GM18502 (cell line): ENCODE data around the gene MMP23B.
A peak's percentile ranks its signal among the peaks of the same experiment; 100 is the strongest.

Source experiments
- ATAC-seq: cut with Tn5 transposase; IDR thresholded peaks from one replicate; pipeline ENCODE4 v1.9.1; 2021; ENCODE audit warnings: mild to moderate bottlenecking; ENCODE audit not compliant: unreplicated experiment, poor library complexity

MMP23B gene

DNA sequence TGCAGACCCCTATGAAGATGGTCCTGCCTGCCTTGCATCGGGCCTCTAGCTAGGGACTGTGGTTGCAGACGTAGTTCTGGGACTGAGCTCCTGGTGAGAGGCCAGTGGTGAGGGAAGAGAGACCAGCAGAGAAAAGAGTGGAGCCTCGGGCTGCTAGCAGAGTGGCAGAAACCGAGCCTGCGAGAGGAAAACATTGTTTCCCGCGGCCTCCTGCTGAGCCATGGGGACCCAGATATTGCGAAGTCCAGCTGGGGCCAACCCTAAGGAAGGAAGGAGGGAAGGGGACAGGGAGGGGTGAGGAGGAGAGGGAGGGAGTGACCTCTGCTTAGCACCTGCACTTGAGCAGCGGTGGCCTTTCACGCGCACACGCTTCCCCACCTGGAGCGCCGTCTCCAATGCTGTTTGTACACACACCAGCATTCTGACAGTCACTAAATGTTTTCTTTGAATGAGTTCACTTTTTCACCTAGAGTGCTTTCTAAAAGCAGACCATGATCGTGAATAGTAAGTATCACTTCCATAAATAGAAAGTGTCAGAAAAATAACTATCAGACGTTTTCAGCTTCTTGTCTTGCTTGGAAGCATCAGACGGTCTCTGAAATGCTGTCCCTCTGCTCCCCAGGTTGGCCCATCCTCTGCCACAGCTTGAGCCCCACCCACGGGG lies 29.5 kb upstream of the MMP23B start:
- no peak for ATAC-seq

DNA sequence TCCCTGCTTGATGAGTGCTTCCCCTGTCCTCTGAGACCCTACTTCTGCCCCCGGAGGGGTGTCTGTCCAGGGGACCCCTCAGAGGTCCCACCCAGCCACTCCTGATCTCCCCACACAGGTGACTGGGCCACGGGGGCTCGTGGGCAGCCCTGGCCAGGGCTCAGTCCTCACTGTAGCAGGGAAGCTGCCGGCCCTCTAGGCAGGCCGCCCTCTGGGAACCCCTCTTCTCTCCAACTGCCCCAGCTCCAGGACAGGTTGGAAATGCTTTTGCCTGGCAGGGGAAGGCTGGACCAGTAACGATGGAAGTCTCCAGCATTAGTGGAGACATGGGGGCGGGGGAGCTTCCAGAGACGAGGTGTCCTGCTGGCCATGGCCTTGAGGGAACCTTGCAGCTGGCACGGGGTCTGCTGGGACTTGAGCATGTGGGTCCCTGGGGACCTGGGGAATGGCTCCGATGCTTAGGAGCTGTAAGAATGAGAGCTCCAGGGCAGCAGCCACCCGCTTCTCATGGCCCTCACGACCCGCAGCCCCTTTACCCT lies 28.9 kb upstream of the MMP23B start:
- no peak for ATAC-seq

DNA sequence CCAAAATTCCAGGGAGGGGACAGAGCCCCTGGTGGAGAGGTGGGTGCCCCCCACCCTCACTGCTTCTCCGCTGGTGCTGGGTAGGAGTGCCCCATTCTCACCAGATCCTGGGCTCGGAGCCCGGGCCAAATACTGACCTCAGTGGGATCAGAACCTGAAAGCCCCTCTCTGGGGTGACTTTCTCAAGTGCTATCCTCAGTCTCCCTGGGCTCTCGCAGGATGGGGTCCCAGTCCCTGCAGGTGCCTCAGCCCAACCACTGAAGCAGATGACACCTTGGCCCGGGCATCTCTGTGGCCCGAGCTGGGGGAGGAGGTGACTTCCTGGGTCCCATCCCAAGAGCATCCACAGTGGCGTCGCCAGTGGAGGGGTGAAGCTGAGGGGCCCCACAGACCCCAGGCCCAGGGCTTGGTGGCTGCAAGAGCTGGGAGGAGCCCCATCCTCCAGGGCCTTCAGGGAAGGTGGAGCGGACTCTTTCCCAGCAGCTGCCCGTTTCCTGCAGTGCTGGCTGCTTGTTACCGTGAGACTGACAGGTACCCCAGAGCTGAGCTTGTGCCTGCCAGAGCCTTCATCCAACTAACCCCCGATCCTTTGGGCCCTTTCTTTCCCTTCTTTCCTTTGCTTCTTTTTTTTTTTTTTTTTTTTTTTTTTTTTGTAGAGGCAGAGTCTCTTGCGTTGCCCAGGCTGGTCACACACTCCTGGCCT lies 28.2 kb upstream of the MMP23B start:
- ATAC-seq = no peak

DNA sequence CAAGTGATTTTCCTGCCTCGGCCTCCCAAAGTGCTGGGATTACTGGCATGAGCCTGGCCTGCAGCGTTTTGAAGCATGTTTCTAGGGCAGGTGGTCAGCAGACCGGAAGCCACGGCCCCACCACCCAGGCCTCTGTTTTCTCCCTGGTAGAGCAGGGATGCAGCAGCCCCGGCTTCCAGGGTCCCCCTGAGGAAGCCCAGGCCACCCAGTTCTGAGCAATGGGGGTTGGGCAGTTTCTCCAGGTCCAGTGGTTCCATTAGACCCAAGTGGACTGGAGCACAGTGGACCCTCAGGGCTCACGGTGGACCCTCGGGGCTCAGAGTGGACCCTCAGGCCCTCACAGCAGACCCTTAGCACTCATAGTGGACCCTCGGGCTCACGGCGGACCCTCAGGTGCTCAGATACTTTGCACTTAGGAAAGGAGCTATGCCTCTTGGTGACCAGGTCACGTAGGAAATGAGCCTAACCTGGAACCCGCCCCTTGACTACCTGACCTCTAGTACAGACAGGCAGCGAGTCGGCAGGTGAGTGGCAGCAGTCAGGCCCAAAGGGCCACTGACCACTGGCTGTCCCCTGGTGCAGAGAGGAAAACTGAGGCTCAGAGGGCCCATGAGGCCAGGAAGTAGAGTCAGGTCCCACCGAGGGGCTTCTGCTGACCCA lies 27.5 kb upstream of the MMP23B start:
- ATAC-seq = no peak

DNA sequence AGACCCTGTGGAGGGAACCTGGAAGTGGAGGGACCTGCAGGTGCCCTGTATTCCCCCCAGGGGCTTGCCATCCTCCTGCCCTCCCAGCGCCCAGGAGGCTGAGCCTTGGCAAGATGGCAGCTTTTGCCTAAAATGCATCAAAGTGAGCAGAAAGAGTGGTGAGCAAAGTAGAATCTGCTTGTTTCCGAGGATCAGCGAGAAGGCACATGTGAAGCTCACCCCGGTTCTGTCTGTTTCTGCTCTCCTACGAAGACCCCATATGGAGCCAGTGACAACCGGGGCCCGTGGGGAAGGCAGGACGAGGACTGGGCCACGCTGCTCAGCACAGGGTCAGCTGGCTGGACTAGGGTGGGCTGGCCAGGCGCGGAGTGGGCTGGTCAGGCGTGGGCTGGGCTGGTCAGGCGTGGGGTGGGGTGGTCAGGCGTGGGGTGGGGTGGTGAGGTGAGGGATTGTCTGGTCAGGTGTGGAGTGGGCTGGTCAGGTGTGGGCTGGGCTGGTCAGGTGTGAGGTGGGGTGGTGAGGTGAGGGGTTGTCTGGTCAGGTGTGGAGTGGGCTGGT lies 26.9 kb upstream of the MMP23B start:
- no peak for ATAC-seq

DNA sequence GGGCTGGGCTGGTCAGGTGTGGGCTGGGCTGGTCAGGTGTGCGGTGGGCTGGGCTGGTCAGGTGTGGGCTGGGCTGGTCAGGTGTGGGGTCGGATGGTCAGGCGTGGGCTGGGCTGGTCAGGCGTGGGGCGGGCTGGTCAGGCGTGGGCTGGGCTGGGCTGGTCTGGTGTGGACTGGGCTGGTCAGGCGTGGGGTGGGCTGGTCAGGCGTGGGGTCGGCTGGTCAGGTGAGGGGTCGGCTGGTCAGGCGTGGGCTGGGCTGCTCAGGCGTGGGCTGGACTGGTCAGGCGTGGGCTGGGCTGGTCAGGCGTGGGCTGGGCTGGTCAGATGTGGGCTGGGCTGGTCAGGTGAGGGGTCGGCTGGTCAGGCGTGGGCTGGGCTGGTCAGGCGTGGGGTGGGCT lies 26.2 kb upstream of the MMP23B start:
- ATAC-seq = no peak

DNA sequence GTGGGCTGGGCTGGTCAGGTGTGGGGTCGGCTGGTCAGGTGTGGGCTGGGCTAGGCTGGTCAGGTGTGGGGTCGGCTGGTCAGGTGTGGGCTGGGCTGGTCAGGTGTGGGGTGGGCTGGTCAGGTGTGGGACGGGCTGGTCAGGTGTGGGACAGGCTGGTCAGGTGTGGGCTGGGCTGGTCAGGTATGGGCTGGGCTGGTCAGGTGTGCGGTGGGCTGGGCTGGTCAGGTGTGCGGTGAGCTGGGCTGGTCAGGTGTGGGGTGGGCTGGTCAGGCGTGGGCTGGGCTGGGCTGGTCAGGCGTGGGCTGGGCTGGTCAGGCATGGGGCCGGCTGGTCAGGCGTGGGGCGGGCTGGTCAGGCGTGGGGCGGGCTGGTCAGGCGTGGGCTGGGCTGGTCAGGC lies 25.7 kb upstream of the MMP23B start:
- ATAC-seq = no peak

DNA sequence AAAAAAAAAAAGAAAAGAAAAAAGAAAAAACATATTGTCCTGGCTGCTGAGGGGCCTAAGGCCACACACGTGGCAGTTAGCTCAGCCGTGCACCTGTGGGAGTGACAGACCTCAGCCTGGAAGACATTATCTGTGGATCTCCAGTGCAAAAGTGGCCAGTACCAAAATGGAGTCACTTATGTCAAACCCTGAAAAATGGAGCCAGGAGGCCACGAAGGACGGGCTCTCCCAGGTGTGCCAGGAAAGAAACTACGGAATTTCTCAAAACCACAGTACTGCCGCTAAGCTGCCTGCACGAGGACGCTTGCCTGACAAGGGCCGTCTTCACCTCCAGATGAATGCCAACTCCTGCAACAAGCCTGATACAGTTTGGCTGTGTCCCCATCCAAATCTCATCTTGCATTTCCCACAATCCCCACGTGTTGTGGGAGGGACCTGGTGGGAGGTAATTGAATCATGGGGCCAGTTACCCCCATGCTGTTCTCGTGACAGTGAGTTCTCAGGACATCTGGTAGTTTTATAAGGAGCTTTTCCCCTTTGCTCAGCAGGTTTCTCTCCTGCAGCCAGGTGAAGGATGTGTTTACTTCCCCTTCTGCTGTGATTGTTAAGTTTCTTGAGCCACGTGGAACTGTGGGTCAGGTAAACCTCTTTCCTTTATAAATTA lies 22.0 kb upstream of the MMP23B start:
- no peak for ATAC-seq

DNA sequence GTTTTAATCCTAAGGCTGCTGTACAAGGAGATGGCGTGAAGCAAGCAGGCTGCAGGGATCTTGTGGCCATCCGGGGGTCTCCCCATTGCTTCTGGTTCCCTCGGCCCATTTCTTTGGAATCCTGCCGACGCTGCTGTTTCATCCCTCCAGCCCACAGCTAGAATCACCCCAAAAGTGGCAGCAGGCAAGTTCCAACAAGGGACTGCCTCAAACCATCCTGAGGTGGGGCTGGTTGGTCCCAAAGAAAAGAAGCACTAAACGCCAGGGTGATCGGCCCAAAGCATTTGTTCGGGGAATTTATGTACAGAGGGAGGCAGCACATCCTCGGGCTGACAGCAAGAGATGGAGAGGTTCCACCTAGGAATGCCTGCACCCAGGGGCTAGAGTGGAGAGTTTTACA lies 21.2 kb upstream of the MMP23B start:
- no peak for ATAC-seq

DNA sequence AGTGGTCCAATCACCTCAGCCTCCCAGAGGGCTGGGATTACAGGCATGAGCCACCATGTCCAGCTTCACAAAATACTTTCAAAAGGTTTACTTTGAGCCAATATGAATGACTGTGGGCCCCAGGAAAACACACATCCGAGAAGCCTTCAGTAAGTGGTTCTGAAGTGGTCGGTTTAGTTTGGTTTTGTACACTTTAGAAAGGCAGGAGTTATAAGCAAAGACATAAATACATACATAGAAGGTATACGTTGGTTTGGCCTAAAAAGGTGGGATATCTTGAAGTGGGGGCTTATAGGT lies 19.9 kb upstream of the MMP23B start:
- no peak for ATAC-seq

DNA sequence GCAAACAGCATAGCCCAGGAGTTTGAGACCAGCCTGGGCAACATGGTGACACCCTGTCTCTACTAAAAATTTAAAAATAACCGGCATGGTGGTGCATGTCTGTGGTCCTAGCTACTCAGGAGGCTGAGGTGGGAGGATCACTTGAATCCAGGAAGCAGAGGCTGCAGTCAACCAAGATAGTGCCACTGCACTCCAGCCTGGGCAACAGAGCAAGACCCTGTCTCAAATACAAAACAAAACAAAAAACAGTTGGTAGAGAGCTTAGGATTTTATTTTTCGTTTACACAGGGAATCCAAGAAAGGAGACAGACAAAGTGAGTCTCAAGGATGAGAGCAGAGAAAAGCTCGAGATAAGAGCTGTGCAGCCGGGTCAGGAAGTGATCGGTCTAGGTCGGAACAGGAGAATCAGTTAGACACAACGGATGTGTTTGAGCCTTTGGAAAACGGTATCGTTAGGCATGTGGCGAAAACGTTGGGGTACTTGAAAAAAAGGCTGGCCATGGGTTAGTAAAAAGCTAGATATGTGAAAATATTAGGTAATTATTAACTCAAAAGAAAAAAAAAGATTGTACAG lies 18.4 kb upstream of the MMP23B start:
- no peak for ATAC-seq

DNA sequence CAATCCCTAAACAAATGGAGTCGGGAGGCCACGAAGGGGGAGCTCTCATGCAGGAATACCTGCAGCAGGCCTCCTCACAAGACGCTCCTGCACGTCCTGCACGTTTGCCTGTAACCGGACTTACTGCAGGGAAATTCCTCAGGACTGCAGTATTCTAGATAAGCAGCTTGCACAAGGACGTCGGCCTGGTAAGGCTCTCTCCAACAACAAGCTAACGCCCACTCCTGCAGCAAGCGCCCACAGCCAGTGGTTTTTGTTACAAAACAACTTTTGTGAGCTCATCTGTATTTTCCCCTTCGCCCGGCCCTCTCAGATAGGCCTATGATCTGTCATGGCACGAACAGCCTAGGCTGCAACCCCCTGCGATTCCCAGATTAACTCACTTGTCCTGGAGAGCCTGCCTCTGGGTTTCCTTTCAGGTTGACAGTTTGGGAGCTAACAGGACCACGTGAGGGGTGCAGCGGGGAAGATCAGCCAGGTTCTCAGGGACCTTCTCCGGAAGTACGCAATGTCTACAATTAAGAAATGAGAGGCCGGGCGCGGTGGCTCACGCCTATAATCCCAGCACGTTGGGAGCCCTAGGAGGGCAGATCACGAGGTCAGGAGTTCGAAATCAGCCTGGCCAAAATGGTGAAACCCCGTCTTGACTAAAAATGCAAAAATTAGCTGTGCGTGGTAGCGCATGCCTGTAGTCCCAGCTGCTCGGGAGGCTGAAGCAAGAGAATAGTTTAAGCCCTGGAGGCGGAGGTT lies 17.6 kb upstream of the MMP23B start:
- no peak for ATAC-seq

DNA sequence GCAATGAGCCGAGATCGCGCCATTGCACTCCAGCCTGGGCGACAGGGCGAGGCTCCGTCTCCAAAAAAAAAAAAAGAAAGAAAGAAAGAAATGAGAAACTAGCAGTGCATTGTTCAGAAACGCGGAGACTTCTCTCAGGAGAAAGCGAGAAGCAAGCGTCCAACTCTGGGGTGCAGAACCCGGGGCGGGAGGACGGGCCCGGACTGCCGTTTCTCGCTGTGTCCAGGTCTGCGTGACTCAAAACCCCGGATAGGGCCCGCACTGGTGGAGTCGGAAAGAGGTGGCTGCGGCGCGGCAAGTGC lies 17.1 kb upstream of the MMP23B start:
- no peak for ATAC-seq

DNA sequence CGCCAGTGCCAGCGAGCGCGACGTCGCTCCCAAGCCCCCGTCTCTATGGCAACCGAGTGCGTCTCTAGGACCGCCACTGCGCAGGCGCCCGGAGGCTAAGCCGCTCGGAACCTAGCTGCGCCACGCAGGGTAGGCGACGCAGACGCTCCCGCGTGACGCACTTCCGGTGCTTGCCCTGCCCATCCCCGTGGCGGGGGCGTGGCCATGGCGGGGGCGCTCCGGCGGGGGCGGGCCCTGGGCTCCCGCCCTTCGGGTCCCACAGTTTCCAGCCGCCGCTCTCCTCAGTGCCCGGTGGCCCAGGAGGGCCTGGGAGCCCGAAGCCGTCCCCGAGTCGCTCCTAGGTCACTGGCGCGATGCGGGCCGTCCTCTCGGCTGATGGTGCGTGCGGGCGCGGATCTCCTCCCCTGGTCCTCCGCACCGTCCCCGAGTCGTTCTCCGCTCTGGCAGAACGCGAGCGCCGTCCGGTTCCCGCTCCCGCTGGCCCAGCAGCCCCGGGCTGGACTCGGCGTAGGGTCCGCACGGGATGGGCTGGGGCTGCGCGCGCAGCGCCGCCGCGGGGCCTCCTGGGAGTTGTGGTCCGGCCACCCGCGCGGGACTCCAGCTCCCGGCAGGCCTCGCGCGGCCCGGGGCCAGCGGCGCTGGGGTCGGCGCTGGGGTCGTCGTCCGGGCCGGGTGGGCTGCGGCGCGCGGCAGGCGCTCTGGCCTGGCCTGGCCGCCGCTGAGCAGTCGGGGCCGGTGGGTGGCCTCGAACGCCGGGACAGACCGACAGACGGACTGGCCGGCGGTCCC lies 16.5 kb upstream of the MMP23B start, which contains the start of gene MIB2:
Gene MIB2, plus strand, starts transcription at position 245 of the 789 bp plus-strand sequence. CDS start 7,953 bp downstream, outside the sequence.
- ATAC-seq = peak; percentile 83

DNA sequence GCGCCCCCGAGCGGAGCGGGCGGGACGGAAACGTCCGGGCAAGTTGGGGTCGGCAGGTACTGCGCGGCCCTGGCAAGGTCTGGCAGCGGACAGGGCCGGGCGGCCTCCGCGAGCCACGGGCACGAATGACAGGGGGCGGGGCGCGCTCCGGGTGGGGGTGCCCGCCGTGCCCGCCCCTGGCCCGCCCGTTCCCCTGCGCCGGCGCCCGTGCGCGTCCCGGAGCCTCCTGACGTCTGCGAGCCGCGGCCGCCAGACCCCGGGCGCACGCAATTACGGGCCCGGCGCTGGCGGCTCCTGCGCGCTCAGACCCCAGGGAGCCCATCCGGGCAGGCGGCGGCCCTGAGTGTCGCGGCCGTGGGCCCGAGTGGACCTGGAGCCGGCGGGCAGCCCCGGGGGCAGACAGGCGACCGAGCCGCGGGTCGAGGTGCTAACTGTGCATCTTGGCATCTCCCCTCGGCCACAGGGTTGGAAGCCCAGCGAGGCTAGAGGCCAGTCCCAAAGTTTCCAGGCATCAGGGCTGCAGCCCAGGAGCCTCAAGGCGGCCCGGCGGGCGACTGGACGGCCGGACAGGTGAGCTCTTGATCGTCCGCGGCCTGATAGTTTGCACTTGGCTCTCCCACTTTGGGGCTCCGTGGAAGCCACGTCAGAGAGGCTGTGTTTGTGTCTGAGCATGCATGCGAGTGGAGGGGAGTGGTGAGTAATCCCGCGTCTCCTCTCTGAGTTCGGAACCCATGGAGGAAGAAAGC lies 15.8 kb upstream of the MMP23B start:
- peak; percentile 29 for ATAC-seq

DNA sequence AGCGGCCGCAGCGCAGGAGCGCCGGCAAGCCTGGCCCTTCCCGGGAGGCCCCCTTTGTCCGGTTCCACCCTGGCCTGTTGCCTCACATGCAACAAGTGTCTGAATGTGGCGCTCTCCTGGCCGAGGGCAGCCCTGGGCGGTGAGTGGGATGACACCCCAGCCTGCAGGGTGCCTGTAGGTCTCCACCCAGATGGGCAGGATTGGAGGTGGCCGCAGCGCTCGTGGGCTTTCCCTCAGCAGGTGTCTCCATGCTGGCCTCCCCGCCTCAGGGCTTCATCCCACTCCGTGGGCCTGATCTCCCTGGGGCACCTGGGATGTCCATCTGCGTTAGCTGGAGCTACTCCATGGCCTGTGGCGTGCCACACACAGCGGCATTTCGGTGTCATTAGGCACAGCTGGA lies 15.1 kb upstream of the MMP23B start:
- no peak for ATAC-seq

DNA sequence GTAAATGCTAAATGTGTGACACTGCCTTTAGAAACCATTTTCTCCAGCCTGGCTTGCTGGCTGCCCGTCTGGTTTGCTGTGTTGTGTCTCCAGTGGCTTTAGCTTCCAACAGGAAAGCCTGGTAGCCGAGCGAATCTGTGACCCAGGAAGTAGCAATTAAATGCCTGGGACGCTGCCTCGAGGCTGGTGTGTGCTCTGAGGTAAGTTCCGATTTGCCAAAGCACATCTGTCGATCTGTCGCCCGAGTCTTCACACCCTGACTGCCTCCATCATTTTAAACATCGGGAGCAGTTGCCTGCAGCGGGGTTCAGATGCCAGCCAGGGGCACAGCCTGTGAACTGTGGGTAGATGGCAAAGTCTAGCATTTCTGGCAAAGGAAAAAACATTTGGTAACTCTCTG lies 14.5 kb upstream of the MMP23B start:
- no peak for ATAC-seq

DNA sequence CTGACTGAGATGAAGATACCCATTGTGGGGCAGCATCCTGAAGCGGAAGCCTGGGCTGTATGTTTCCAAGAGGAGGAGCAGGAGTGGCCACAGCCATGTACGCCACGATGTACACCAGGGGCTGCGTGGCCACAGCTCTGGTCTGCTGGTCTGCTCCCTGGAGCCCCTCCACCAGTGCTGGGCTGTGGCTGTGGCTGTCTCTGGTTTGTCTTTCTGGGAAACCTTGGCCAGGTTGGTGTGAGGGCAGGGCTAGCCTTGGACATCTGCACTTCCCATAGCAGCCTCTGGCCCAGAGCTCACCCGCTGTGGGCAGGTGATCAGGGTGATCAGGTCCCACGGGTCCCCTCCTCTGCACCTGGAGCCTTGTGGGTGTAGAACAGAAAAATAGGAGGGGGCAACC lies 14.0 kb upstream of the MMP23B start:
- no peak for ATAC-seq
